NT2/D1 (cell line): ENCODE results near the gene ANKHD1.

Experiments used
- DNase-seq: peaks from one replicate; pipeline ENCODE4 v3.0.0-alpha.2; 2011; ENCODE audit warnings: low read depth, low spot score
- H3K27me3 ChIP-seq: 2 replicates; pipeline ENCODE4 v1.6.0; 2011; ENCODE audit warnings: mild to moderate bottlenecking; ENCODE audit not compliant: insufficient read length, insufficient read depth
- H3K36me3 ChIP-seq: 2 replicates; pipeline ENCODE4 v1.6.1; 2011; ENCODE audit warnings: mild to moderate bottlenecking, low read length, mixed read lengths; ENCODE audit not compliant: insufficient read depth, insufficient read length
- H3K4me1 ChIP-seq: 2 replicates; pipeline ENCODE4 v1.5.1; 2011; ENCODE audit not compliant: insufficient read depth, insufficient read length
- H3K4me3 ChIP-seq: 2 replicates; pipeline ENCODE4 v1.5.1; 2011; ENCODE audit warnings: low read depth; ENCODE audit not compliant: insufficient read length
- H3K9ac ChIP-seq: 2 replicates; pipeline ENCODE4 v1.6.0; 2011; ENCODE audit warnings: low read depth; ENCODE audit not compliant: insufficient read length
- H3K9me3 ChIP-seq: 2 replicates; pipeline ENCODE4 v1.5.1; 2011; ENCODE audit warnings: mild to moderate bottlenecking, low read length; ENCODE audit not compliant: insufficient read depth
- SUZ12 ChIP-seq: IDR thresholded peaks from 2 replicates; pipeline ENCODE4 v1.6.1; 2011; ENCODE audit not compliant: insufficient read length, insufficient read depth; ENCODE audit errors: extremely low read depth
- YY1 ChIP-seq: IDR thresholded peaks from 2 replicates; pipeline ENCODE4 v1.6.1; 2011; ENCODE audit not compliant: insufficient read length, insufficient read depth
- ZNF274 ChIP-seq: IDR thresholded peaks from 2 replicates; pipeline ENCODE4 v1.6.1; 2011; ENCODE audit warnings: mild to moderate bottlenecking, low read depth, low read length

Gene ANKHD1

DNA sequence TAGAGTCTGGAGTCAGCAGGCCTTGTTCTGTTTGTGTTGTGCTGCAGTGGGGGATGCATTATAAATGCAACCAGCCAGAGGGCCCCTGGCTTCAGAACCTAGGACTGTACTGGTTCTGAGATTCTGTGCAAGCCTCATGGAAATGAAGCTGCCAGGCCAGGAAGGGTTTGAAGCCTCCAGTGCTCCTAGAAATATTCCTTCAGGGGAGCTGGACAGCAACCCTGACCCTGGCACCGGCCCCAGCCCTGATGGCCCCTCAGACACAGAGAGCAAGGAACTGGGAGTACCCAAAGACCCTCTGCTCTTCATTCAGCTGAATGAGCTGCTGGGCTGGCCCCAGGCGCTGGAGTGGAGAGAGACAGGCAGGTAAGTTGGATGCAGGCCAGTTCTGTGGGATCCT lies 41.5 kb upstream of the ANKHD1 start, which contains the start of gene SLC4A9:
SLC4A9 (plus strand) TSS at position 94 of the 400 bp plus-strand sequence; CDS start at position 137, 43 bp downstream.
- Histone ChIP-seq H3K27me3 (peaks cover 10% of the 10 kb centered on the region), H3K9me3 (no peaks in the 10 kb centered on the region), H3K4me1 (peaks cover 16% of the 10 kb centered on the region), H3K4me3 (no peak within 1 kb of the TSS), H3K9ac (no peak within 1 kb of the TSS), H3K36me3 (no peaks in the 10 kb centered on the region)
- TF ChIP-seq SUZ12 (no peak), YY1 (no peak), ZNF274 (no peak)
- DNase-seq = no peak

DNA sequence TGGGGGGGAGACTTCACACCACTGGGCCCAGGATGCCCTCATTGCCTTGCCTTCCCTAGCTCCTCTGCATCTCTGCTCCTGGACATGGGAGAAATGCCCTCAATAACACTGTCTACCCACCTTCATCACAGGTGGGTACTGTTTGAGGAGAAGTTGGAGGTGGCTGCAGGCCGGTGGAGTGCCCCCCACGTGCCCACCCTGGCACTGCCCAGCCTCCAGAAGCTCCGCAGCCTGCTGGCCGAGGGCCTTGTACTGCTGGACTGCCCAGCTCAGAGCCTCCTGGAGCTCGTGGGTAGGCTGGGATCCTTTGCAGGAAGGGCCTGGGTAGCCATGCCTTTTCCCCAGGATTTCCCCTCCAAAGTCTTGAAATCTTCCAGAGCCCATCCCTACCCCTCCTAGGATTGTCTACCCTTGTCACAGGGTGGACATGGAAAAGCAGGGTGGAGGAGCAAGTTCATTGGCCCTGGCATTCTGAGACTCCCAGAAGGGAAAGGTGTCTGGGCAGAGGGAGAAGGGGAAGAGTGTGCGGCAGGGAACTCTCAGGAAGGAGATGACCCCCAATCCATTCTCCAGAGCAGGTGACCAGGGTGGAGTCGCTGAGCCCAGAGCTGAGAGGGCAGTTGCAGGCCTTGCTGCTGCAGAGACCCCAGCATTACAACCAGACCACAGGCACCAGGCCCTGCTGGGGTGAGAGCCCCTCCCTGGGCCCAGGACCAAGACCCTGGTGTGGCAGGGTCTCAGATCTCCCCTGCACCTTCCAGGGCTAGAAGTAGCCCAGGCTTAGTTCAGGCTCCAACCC lies 40.8 kb upstream of the ANKHD1 start:
- no peaks in the 10 kb centered on the region for H3K36me3 ChIP-seq
- no peak for DNase-seq
- no peak for TF ChIP-seq YY1
- no peak for TF ChIP-seq ZNF274
- TF ChIP-seq SUZ12 = no peak
- peaks cover 10% of the 10 kb centered on the region for H3K27me3 ChIP-seq
- H3K9me3 ChIP-seq = no peaks in the 10 kb centered on the region
- no peak overlapping the region for H3K4me3 ChIP-seq
- peaks cover 16% of the 10 kb centered on the region for H3K4me1 ChIP-seq
- H3K9ac ChIP-seq = no peak overlapping the region

DNA sequence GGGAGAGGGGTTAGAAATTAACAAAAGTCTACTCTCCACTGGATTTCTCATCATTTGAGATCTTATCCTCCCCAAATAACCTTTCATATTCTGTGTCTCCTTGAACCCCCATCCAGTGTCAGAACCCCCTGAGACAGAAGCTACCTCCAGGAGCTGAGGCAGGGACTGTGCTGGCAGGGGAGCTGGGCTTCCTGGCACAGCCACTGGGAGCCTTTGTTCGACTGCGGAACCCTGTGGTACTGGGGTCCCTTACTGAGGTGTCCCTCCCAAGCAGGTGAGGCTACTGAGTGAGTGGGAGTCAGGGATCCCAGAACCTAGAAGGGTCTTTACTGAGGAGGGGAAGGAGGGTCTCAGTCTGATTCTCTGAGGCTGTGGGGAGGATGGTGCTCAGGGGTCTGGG lies 39.7 kb upstream of the ANKHD1 start:
- Histone ChIP-seq H3K27me3 (peaks cover 10% of the 10 kb centered on the region), H3K9ac (no peak overlapping the region), H3K4me3 (no peak overlapping the region), H3K4me1 (peaks cover 16% of the 10 kb centered on the region), H3K9me3 (no peaks in the 10 kb centered on the region), H3K36me3 (no peaks in the 10 kb centered on the region)
- TF ChIP-seq YY1 = no peak
- no peak for TF ChIP-seq ZNF274
- no peak for TF ChIP-seq SUZ12
- DNase-seq = no peak

DNA sequence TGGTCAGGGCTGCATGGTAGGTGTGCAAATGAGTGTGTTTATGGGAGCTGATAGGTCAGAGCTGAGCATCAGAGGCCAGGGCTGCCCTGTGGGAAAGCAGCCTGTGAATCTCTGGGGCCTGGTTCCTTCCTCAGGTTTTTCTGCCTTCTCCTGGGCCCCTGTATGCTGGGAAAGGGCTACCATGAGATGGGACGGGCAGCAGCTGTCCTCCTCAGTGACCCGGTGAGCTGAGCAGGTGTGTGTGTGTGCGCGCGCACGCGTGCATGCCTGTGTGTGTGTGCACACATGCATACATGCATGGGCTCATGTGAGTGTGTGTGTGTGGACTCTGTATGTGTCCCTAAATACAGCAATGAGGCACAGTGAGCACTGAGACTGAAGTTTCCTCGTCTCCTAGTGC lies 39.3 kb upstream of the ANKHD1 start:
- Histone ChIP-seq H3K9ac (no peak overlapping the region), H3K4me3 (no peak overlapping the region), H3K4me1 (peaks cover 13% of the 10 kb centered on the region), H3K27me3 (peaks cover 10% of the 10 kb centered on the region), H3K36me3 (no peaks in the 10 kb centered on the region), H3K9me3 (no peaks in the 10 kb centered on the region)
- TF ChIP-seq SUZ12 (no peak), ZNF274 (no peak)
- DNase-seq = no peak

DNA sequence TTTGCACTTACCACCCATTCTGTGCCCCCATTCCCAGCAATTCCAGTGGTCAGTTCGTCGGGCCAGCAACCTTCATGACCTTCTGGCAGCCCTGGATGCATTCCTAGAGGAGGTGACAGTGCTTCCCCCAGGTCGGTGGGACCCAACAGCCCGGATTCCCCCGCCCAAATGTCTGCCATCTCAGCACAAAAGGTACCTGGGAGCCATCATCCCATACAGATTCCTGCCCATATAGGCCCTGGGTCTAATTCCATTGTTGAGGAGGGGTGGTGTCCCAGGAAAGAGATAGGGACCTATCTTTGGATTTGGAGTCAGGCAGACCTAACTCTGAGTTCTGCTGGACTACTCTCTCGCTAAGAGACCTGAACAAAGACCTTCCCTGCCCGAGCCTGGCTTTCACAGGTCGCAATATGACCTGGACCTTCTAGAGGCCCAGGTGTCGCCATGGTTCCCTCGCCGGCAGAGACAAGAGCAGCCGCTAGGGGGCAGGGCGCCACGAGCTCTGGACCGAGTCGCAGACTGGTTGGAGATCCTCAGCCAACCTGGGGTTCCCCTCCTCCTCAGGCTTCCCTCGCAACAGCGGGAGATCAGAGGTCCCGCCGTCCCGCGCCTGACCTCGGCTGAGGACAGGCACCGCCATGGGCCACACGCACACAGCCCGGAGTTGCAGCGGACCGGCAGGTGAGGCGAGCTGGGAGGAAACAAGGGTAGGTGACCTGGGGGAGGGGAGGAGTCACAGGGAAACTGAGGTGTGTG lies 38.6 kb upstream of the ANKHD1 start:
- no peaks in the 10 kb centered on the region for H3K9me3 ChIP-seq
- peak overlapping the region; percentile 45 for H3K4me3 ChIP-seq
- TF ChIP-seq YY1 (no peak), ZNF274 (no peak), SUZ12 (no peak)
- DNase-seq = peak; percentile 42
- peaks cover 10% of the 10 kb centered on the region for H3K27me3 ChIP-seq
- no peaks in the 10 kb centered on the region for H3K36me3 ChIP-seq
- peak overlapping the region; percentile 56 for H3K9ac ChIP-seq
- H3K4me1 ChIP-seq = peaks cover 13% of the 10 kb centered on the region

DNA sequence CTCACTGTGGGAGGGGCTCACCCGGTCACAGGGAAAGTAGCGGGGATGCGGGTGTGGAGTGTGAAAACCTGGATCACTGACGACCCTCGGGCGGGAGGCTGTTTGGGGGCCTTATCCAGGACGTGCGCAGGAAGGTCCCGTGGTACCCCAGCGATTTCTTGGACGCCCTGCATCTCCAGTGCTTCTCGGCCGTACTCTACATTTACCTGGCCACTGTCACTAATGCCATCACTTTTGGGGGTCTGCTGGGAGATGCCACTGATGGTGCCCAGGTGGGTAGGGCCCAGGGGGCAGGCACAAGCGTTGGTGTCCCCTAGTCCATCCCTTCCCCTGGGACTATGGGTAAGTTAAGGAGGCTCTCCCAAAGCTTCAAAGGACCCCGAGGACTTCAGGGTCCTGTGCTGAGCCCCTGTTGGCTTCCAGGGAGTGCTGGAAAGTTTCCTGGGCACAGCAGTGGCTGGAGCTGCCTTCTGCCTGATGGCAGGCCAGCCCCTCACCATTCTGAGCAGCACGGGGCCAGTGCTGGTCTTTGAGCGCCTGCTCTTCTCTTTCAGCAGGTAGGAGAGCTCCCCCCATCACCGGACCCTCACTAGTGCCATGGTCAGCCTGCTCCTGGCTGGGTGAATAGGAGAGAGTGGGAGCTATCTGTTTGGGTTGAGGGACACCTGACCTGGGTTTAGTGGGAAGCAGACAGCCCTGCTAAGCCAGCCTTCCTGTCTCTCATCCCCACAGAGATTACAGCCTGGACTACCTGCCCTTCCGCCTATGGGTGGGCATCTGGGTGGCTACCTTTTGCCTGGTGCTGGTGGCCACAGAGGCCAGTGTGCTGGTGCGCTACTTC lies 37.8 kb upstream of the ANKHD1 start:
- H3K36me3 ChIP-seq = no peaks in the 10 kb centered on the region
- H3K9me3 ChIP-seq = no peaks in the 10 kb centered on the region
- peak overlapping the region; percentile 56 for H3K9ac ChIP-seq
- H3K4me3 ChIP-seq = peak overlapping the region; percentile 45
- peaks cover 9% of the 10 kb centered on the region for H3K4me1 ChIP-seq
- TF ChIP-seq ZNF274 (no peak), SUZ12 (no peak), YY1 (no peak)
- H3K27me3 ChIP-seq = peaks cover 10% of the 10 kb centered on the region
- DNase-seq = no peak

DNA sequence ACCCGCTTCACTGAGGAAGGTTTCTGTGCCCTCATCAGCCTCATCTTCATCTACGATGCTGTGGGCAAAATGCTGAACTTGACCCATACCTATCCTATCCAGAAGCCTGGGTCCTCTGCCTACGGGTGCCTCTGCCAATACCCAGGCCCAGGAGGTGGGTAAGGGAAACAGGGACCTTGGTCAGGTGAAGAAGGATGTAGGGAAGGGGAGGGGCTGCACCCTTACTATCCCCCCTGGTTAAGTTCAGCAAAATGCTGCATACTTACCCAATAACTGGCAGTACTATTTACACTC lies 37.2 kb upstream of the ANKHD1 start:
- peaks cover 10% of the 10 kb centered on the region for H3K27me3 ChIP-seq
- H3K36me3 ChIP-seq = no peaks in the 10 kb centered on the region
- H3K9ac ChIP-seq = no peak overlapping the region
- H3K4me3 ChIP-seq = no peak overlapping the region
- H3K9me3 ChIP-seq = no peaks in the 10 kb centered on the region
- no peak for DNase-seq
- peaks cover 9% of the 10 kb centered on the region for H3K4me1 ChIP-seq
- TF ChIP-seq YY1 (no peak), ZNF274 (no peak), SUZ12 (no peak)
